Peyer's patch (tissue), 4 donors: ENCODE measurements around the gene KRTDAP.

ENCODE experiments used
- POLR2A ChIP-seq, 2 donors: fragments of 450-650 bp; IDR thresholded peaks; one replicate each; pipeline ENCODE4 v1.5.1; 2017; ENCODE audit warnings: antibody characterized with exemption in 2 of 2, mild to moderate bottlenecking in 2 of 2, moderate library complexity in 2 of 2
- TF ChIP-seq, protein P1 (sequence below), 6 experiments: fragments of 450-650 bp in 4 of 6; fragments of 200-600 bp in 2 of 6; sonication (generic) in 1 of 6; IDR thresholded peaks; one replicate each; pipeline ENCODE4 v1.5.1; 2017 to 2019; ENCODE audit warnings: antibody characterized with exemption in 6 of 6, mild to moderate bottlenecking in 3 of 6, moderate library complexity in 1 of 6

DNA sequence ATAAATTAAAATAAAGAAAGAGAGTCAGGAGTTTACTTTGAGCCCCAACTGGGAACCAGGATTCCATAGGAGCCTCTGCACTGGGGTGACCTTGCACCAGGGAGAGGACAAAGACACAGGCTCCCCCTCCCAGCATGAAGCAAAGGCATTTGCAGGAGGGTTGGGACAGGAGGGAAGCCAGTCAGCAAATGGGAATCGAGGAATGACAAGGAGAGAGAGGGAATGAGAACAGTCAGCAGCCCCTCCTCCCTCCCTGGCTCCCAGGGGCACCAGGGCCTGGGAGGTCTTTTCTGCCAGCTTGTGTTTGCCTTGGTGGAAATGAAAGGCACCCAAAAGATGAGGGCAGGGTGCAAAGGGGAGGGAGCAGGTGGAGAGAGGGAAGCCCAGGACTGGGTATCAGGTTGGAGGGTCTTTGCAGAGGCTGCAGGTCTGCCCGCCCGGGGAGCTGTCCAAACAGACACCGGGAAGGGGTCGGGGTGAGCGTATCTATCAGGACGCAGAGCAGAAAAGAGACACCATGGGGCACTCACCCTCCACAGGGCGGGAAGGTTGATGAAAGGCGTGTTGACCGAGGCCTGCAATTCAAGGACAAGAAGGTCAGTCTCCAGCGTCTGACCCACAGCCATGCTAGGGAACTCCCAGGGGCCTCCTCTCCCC, 34.0 kb upstream of the KRTDAP start:
- TF ChIP-seq, protein P1, sequence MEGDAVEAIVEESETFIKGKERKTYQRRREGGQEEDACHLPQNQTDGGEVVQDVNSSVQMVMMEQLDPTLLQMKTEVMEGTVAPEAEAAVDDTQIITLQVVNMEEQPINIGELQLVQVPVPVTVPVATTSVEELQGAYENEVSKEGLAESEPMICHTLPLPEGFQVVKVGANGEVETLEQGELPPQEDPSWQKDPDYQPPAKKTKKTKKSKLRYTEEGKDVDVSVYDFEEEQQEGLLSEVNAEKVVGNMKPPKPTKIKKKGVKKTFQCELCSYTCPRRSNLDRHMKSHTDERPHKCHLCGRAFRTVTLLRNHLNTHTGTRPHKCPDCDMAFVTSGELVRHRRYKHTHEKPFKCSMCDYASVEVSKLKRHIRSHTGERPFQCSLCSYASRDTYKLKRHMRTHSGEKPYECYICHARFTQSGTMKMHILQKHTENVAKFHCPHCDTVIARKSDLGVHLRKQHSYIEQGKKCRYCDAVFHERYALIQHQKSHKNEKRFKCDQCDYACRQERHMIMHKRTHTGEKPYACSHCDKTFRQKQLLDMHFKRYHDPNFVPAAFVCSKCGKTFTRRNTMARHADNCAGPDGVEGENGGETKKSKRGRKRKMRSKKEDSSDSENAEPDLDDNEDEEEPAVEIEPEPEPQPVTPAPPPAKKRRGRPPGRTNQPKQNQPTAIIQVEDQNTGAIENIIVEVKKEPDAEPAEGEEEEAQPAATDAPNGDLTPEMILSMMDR (IDR thresholded peaks at IDR 0.05) = no peak
- no peak for TF ChIP-seq POLR2A (IDR thresholded peaks at IDR 0.05)
